ENCODE measurements around the gene TMEM88.

The TMEM88 gene

GRCh38 chr17:7854078-7854777 is 638 bp upstream of the TMEM88 start:
- Histone ChIP-seq H3K4me3 (ENCODE audit: low read depth in 1 of 2, low read length in 1 of 2) (no peak overlapping the region), H3K27me3 (no peaks in the 10 kb centered on the region), H3K36me3 (peaks cover 74% of the 10 kb centered on the region), H3K27ac (peak overlapping the region; percentile 98), H3K9me3 (peaks cover 16% of the 10 kb centered on the region), H3K4me1 (ENCODE audit: control insufficient read depth in 1 of 2, insufficient read depth in 1 of 2, low read depth in 1 of 2, low read length in 1 of 2) (peaks cover 75 to 84% of the 10 kb centered on the region in 2 experiments)
- no peak for TF ChIP-seq CTCF (IDR thresholded peaks at IDR 0.05)

- no peak for TF ChIP-seq CTCF (IDR thresholded peaks at IDR 0.05)
- Histone ChIP-seq H3K27ac (peak overlapping the region; percentile 98), H3K4me1 (ENCODE audit: control insufficient read depth in 1 of 2, insufficient read depth in 1 of 2, low read depth in 1 of 2, low read length in 1 of 2) (peaks cover 64 to 72% of the 10 kb centered on the region in 2 experiments), H3K27me3 (no peaks in the 10 kb centered on the region), H3K4me3 (ENCODE audit: low read depth in 1 of 2, low read length in 1 of 2) (peak overlapping the region; percentile 78 to 94), H3K36me3 (peaks cover 60% of the 10 kb centered on the region), H3K9me3 (peaks cover 11% of the 10 kb centered on the region)
Observed at GRCh38 chr17:7855660-7856010, 769 bp downstream of the TMEM88 start.

GRCh38 chr17:7856011-7856810 is 1.3 kb downstream of the TMEM88 start:
- peaks cover 54% of the 10 kb centered on the region for H3K36me3 ChIP-seq
- no peak for TF ChIP-seq CTCF (IDR thresholded peaks at IDR 0.05)

GRCh38 chr17:7856811-7857712 is 2.2 kb downstream of the TMEM88 start, which contains the start of gene NAA38:
Gene NAA38, minus strand, starts transcription at chr17:7857559. Its CDS starts 96 bp downstream, at chr17:7857463.
- H3K9me3 ChIP-seq, result peaks cover 6% of the 10 kb centered on the region
- peak; percentile 83 for TF ChIP-seq CTCF (IDR thresholded peaks at IDR 0.05)
- H3K27me3 ChIP-seq, result no peaks in the 10 kb centered on the region
- H3K36me3 ChIP-seq, result peaks cover 46% of the 10 kb centered on the region
- peak within 1 kb of the TSS; percentile 98 for H3K27ac ChIP-seq
- peak within 1 kb of the TSS; percentile 78 to 94 for H3K4me3 ChIP-seq (ENCODE audit: low read depth in 1 of 2, low read length in 1 of 2)
- H3K4me1 ChIP-seq (ENCODE audit: control insufficient read depth in 1 of 2, insufficient read depth in 1 of 2, low read depth in 1 of 2, low read length in 1 of 2), result peaks cover 49 to 58% of the 10 kb centered on the region in 2 experiments

More at GRCh38 chr17:7856011-7856810, 1.3 kb downstream of the TMEM88 start:
- Histone ChIP-seq H3K4me1 (ENCODE audit: control insufficient read depth in 1 of 2, insufficient read depth in 1 of 2, low read depth in 1 of 2, low read length in 1 of 2) (peaks cover 58 to 66% of the 10 kb centered on the region in 2 experiments), H3K4me3 (ENCODE audit: low read depth in 1 of 2, low read length in 1 of 2) (peak overlapping the region; percentile 78 to 94), H3K27ac (peak overlapping the region; percentile 98), H3K27me3 (no peaks in the 10 kb centered on the region), H3K9me3 (peaks cover 6% of the 10 kb centered on the region)
